Ectodermal cell (in vitro differentiated cells): ENCODE measurements around the gene ACSS1.
A peak's percentile ranks its signal among the peaks of the same experiment; 100 is the strongest.

Source experiments
- H3K27ac ChIP-seq: 2 replicates; pipeline ENCODE4 v1.7.0; 2013; ENCODE audit warnings: mild to moderate bottlenecking, low read depth, low read length; ENCODE audit not compliant: insufficient read depth, poor library complexity, severe bottlenecking
- H3K27me3 ChIP-seq: 2 replicates; pipeline ENCODE4 v1.7.0; 2013; ENCODE audit warnings: mild to moderate bottlenecking, low read length; ENCODE audit not compliant: insufficient read depth, control insufficient read depth, poor library complexity, severe bottlenecking
- H3K36me3 ChIP-seq: one replicate; pipeline ENCODE4 v1.7.0; 2013; ENCODE audit warnings: low read length; ENCODE audit not compliant: control insufficient read depth, insufficient read depth
- H3K4me1 ChIP-seq: one replicate; pipeline ENCODE4 v1.7.0; 2013; ENCODE audit warnings: low read length; ENCODE audit not compliant: control insufficient read depth, insufficient read depth
- H3K4me3 ChIP-seq: 2 replicates; pipeline ENCODE4 v1.7.0; 2013; ENCODE audit warnings: low read depth, low read length, control low read depth; ENCODE audit not compliant: insufficient read depth
- H3K9me3 ChIP-seq: 2 replicates; pipeline ENCODE4 v1.7.0; 2013; ENCODE audit warnings: mild to moderate bottlenecking, low read length, moderate library complexity; ENCODE audit not compliant: control insufficient read depth
- WGBS, 2 experiments: methylation state at CpG; one replicate each; pipeline ENCODE4 v1.1.7; 2013; ENCODE audit warnings: missing lambda C conversion rate in 2 of 2; 5-methylcytosine and 5-hydroxymethylcytosine counted together

The ACSS1 gene

DNA sequence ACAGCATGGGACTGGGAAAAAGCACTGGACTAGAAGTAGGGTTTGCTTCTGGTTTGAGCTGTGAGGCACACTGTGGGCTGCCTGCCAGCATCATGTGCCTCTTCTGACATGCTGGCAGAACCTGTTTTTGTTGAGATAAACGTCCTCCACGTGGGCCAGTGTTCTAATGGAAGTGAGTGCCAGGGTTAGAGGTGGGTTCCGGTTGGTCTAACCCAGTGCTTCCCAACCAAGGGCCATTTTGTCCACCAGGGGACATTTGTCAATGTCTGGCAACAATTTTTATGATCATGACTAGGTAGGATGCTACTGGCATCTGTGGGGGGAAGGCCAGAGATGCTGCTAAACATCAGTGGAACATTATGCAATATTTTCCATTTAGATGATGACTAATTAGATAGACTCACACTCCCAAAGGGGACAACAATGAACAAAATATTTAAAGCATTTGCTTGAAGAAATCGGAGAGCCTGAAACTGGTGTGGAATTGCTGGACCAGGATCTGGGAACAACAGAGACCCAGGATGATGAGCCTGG lies 57.6 kb downstream of the ACSS1 start:
- 58 to 59% methylated on average over 4 of the region's 4 CpGs for WGBS, 2 experiments

DNA sequence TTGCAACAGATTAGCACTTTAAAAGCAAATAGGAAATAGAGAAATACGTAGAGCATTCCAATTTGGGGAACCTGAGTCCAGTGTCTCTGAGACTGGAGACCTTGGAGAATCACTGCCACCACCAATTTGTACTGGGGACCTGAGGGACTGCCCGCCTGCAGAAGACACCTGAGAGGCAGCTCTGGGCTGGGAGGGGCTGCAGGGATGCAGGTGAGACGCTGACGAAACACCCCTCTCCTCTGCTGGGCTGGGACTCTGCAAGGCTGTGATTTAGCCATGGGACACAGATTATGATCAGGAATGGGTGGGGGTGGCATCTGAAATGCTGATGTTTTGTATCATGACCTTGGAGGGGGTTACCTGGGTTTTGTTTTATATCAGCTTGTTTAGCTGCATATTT lies 58.4 kb downstream of the ACSS1 start:
- Histone ChIP-seq H3K36me3 (no peaks in the 10 kb centered on the region), H3K4me3 (no peak overlapping the region), H3K4me1 (no peaks in the 10 kb centered on the region), H3K9me3 (no peaks in the 10 kb centered on the region), H3K27ac (no peak overlapping the region), H3K27me3 (peaks cover 23% of the 10 kb centered on the region)
- WGBS, 2 experiments: 81 to 84% methylated on average over 4 of the region's 4 CpGs

More for the DNA sequence above, 57.6 kb downstream of the ACSS1 start:
- no peaks in the 10 kb centered on the region for H3K9me3 ChIP-seq
- no peaks in the 10 kb centered on the region for H3K36me3 ChIP-seq
- no peaks in the 10 kb centered on the region for H3K4me1 ChIP-seq
- peaks cover 23% of the 10 kb centered on the region for H3K27me3 ChIP-seq
- no peak overlapping the region for H3K27ac ChIP-seq
- no peak overlapping the region for H3K4me3 ChIP-seq

DNA sequence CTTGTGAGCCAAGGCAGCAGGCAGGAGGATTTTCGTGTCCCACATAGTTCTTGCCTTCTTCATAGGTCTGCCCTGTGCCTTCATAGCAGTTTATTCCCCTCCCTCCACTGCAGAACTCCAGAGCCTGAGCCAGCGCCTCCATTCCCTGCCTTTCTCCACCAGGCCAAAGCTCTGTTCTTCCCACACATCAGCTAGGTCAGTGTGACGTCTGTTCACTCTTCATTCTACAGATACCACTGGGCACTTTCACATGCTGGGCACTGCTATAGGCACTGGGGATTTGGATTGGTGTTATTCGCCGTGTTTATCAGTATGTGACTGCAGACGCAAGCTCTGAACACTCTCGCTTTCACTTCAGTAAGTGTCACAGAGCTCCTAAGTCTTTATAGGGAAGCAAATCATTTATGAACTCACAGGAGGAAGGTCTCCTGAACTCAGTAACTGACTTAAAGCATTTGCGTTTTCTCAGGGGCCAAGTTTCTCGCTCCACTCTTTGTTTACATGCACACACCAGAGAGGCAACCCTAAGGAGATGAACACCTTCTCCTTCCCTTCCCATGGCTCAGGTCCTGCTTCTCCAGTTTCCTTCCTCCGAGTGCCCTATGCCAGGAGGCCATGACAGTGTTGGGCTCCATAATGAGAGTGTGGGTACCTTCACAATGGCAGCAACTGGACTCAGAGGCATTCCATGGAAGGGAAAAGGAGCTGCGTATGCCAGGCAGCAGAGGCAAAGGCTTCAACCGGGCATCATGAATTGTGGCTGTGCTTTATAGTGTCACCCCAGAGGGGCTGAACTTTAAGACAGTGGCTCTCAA lies 59.1 kb downstream of the ACSS1 start:
- H3K4me1 ChIP-seq: no peaks in the 10 kb centered on the region
- H3K27ac ChIP-seq: no peak overlapping the region
- no peaks in the 10 kb centered on the region for H3K9me3 ChIP-seq
- WGBS, 2 experiments: 87% methylated on average over 12 of the region's 12 CpGs
- H3K4me3 ChIP-seq: no peak overlapping the region
- no peaks in the 10 kb centered on the region for H3K36me3 ChIP-seq
- peaks cover 23% of the 10 kb centered on the region for H3K27me3 ChIP-seq

DNA sequence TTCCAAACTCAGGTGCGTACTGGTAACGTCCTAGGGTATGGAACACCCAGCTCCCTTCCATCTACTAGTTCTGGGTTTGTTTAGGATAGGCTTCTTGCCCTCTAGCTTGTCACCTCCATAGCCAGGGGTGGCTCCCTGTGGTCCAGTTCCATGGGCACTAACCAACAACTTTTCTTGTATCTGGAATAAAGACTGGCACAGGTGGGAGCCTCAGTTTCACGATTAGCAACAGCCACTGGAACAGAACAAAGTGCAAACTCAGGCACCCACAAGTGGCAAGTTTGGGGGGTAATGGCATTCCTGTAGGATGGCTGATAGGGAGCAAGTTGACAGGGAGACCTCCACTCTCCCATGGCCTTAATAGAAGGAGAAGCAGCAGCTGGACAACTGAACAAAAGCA lies 59.8 kb downstream of the ACSS1 start:
- no peaks in the 10 kb centered on the region for H3K9me3 ChIP-seq
- H3K4me3 ChIP-seq: no peak overlapping the region
- H3K4me1 ChIP-seq: no peaks in the 10 kb centered on the region
- WGBS, 2 experiments: 92 to 96% methylated on average over 3 of the region's 3 CpGs
- H3K36me3 ChIP-seq: no peaks in the 10 kb centered on the region
- no peak overlapping the region for H3K27ac ChIP-seq
- H3K27me3 ChIP-seq: peaks cover 23% of the 10 kb centered on the region

DNA sequence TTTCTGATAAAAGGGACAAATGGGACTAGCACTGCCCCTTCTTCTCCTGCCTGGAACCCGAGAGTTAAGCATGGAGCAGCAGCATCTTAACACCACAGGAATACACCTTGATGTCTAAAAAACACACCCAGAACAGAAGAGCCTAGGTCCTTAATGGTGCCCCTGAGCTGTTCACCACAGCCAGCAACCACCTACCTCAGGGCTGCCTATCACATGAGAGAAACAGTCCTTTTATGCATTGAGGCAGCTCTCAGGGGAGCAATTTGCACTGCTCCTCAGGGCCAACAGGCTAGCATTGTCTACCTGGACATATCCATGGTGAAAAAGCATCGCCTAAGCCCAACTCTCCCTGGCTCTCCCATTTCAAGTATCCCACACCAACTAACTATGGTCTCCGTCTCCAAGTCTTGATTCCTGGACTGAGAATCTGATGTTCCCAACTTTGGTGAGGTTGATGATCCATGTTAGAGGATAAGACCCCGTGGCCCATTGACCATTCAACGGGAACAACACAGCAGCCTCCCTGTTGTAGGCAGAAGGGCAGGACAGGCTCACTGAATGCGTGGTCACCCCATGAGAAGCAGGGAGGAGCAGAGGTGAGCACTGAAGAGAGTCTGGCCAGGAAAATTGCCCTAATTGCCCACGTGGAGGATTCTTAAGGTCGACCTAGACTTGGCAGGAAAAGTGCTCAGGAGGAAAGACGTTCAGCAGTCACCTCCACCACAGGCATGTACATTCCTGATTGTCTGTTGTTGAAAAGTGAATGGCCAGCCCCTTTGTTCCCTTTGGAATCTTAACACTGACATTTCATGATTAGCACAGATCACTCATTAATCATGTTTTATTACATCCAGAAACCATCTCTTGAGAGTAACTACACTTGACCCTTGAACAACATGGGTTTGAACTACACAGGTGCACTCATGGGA lies 61.2 kb downstream of the ACSS1 start:
- WGBS, 2 experiments: 78 to 82% methylated on average over 9 of the region's 9 CpGs
- Histone ChIP-seq H3K9me3 (no peaks in the 10 kb centered on the region), H3K36me3 (no peaks in the 10 kb centered on the region), H3K27ac (no peak overlapping the region), H3K4me3 (no peak overlapping the region), H3K4me1 (no peaks in the 10 kb centered on the region), H3K27me3 (peaks cover 23% of the 10 kb centered on the region)

DNA sequence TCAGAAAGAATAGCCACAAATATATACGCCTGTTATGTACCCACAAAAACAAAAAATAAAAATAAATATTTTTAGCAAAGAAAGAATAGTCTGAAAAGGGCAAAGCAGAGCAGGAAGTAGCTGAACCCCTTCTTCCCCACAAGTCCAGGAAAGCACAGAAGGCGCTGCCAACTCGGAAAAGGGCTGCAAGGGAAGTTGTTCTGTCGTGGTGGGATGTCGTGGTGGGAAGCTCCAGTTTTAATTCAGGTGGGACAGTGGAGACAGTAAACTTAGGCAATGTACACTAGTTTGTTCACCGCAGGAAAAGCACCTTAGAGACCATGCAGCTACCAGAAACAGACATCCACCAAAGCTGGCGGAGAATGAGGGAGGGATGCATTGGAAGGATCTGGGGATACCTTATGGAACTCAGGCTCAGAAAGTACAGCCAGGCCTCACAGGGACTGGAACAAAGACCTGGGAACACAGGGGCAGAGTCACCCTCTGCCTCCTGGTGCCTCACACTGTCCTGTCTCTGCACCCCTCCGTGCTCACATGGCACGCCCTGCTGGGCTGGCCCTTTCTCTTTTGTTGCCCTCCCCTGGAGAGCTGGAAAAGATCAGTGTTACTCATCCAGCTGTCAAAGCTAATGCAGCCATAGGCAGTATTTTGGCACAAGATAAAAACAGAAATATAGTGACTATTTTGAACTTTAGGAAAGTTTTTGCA lies 62.0 kb downstream of the ACSS1 start:
- Histone ChIP-seq H3K27ac (no peak overlapping the region), H3K9me3 (no peaks in the 10 kb centered on the region), H3K36me3 (no peaks in the 10 kb centered on the region), H3K4me3 (no peak overlapping the region), H3K4me1 (peaks cover 7% of the 10 kb centered on the region), H3K27me3 (peaks cover 23% of the 10 kb centered on the region)
- WGBS, 2 experiments: 76 to 77% methylated on average over 8 of the region's 9 CpGs

DNA sequence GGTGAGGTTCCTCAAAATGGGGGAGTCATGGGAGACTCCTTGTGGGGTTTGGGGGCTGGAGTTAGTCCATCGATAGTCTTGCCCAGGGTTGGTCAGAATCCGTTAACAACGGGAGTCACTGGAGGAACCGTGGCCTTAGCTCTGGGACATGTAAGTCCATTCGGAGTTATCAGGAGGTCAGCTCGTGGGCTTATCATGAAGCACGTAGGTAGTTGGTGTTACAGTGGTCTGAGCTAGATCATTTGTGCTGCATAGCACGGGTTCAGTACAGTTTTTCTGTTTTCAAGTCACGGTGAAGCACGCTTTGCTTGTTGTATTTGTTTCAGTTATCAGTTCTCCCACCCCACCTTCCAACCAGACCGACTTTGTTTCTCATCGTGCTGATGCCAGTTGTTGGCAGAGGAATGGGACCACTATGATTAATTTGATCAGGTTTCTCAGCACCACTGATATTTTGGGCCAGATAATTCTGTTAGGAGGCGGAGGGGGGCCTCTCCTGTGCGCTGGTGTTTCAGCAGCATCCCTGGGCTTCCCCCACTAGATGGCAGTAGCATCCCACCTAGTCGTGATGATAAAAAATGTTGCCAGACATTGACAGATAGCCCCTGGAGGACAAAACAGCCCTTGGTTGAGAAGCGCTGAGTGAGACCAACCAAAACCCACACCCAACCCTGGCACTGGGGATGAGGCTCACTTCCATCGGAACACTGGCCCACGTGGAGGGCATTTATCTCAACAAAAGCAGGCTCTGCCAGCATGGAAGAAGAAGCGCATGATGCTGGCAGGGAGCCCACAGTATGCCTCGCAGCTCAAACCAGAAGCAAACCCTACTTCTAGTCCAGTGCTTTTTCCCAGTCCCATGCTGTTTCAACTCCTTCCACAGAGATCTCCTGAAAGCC lies 63.2 kb downstream of the ACSS1 start:
- H3K27ac ChIP-seq: no peak overlapping the region
- H3K4me1 ChIP-seq: peaks cover 7% of the 10 kb centered on the region
- no peak overlapping the region for H3K4me3 ChIP-seq
- no peaks in the 10 kb centered on the region for H3K9me3 ChIP-seq
- H3K36me3 ChIP-seq: no peaks in the 10 kb centered on the region
- WGBS, 2 experiments: 52 to 54% methylated on average over 20 of the region's 20 CpGs
- H3K27me3 ChIP-seq: peaks cover 20% of the 10 kb centered on the region

DNA sequence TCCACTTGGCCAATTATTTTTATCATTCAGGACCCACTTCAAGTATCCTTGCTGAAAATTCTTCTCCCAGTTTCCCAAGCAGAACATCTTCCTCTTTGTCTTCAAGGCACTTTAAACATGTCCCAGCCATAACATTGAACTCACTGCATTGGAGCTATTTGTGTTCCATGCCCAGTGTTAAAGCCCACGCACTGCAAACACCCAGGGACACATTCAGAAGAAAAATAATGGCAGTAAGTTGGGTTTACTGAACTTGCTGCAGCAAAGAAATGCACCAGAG lies 63.8 kb downstream of the ACSS1 start:
- H3K4me3 ChIP-seq: no peak overlapping the region
- WGBS, 2 experiments: 89 to 93% methylated on average over 1 of the region's 1 CpG
- no peaks in the 10 kb centered on the region for H3K36me3 ChIP-seq
- peaks cover 7% of the 10 kb centered on the region for H3K4me1 ChIP-seq
- no peaks in the 10 kb centered on the region for H3K9me3 ChIP-seq
- peaks cover 14% of the 10 kb centered on the region for H3K27me3 ChIP-seq
- H3K27ac ChIP-seq: no peak overlapping the region

DNA sequence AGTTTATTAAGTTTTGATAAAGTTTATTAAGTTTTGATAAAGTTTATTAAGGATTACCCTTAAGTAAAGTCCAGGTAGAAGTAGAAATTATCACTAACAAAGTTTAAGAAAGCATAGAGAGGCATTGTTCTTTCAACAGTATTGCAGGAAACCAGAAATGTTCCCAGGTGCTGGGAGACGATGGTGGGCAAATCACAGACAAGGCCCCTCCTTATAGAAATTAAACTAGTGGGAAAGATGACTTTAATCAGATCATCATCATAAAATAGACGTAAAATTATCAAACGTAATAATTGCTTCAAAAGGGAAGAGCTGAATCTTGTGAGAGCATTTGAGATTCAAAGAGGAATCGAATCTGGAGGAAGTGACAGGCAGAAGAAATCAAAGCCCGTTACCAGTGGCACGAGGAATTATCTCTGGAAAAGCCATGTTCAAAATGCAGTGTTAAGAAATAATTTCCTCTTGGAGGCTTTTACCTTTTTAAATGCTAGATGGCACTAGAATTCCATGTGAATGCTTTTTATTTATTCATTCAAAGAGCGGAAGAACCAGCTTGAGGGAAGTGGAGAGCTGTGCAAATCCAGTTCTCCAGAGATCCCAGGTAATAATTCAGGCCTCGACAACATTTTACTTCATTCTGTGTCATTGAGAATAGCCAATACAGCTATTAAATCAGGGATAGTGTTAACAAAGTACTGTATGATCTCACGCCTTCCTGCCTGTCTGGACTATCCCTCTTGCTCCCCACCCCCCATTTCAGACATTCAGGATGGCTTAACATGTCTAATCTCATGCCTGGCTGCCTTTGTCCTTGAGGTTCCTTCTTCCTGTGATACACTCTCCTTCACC lies 64.4 kb downstream of the ACSS1 start:
- peaks cover 11% of the 10 kb centered on the region for H3K27me3 ChIP-seq
- no peaks in the 10 kb centered on the region for H3K36me3 ChIP-seq
- no peak overlapping the region for H3K27ac ChIP-seq
- H3K4me3 ChIP-seq: peak overlapping the region; percentile 82
- WGBS, 2 experiments: 86 to 88% methylated on average over 9 of the region's 9 CpGs
- H3K9me3 ChIP-seq: no peaks in the 10 kb centered on the region
- H3K4me1 ChIP-seq: peaks cover 7% of the 10 kb centered on the region
